ENCODE results near the gene SYNGR2.

The SYNGR2 gene

DNA sequence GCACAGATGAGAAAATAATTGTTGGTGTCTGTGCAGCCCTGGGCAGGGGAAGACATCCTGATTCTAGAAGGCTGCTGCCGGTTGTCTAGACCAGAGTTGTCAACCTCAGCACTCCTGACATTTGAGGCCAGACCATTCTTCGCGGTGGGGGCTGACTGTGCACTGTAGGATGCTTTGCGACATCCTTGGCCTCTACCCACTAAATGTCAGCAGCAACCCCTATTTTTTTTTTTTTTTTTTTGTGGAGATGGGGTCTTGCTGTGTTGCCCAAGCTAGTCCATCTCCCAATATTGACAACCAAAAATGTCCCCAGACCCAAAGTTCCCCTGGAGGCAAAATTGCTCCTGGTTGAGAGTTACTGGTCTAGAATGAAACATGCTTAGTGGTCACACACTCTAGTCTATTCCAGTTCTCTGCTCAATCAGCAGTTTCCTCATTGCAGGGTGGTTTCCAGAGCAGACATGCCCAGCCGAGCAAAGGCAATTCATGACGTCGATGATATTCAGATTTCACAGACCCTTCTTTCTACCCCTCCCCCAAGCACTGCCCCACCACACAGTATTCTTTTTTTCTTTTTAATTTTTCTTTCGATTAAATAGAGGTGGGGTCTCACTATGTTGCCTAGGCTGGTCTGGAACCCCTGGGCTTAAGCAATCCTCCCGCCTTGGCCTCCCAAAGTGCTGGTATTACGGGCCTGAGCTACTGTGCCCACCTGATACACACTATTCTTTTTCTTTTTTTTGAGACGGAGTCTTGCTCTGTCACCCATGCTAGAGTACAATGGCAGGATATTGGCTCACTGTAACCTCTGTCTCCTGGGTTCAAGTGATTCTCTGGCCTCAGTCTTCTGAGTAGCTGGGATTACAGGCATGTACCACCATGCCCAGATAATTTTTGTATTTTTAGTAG lies 13.2 kb upstream of the SYNGR2 start:
- no peak overlapping the region for H3K4me3 ChIP-seq (replicated peaks in 1 of 2; ENCODE audit: low read depth in 2 of 2, low read length in 2 of 2)
- DNase-seq (ENCODE audit: low read depth in 2 of 2), result no peak
- TF ChIP-seq, protein P1, sequence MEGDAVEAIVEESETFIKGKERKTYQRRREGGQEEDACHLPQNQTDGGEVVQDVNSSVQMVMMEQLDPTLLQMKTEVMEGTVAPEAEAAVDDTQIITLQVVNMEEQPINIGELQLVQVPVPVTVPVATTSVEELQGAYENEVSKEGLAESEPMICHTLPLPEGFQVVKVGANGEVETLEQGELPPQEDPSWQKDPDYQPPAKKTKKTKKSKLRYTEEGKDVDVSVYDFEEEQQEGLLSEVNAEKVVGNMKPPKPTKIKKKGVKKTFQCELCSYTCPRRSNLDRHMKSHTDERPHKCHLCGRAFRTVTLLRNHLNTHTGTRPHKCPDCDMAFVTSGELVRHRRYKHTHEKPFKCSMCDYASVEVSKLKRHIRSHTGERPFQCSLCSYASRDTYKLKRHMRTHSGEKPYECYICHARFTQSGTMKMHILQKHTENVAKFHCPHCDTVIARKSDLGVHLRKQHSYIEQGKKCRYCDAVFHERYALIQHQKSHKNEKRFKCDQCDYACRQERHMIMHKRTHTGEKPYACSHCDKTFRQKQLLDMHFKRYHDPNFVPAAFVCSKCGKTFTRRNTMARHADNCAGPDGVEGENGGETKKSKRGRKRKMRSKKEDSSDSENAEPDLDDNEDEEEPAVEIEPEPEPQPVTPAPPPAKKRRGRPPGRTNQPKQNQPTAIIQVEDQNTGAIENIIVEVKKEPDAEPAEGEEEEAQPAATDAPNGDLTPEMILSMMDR (IDR thresholded peaks at IDR 0.05; ENCODE audit: low read depth, low read length), result no peak

DNA sequence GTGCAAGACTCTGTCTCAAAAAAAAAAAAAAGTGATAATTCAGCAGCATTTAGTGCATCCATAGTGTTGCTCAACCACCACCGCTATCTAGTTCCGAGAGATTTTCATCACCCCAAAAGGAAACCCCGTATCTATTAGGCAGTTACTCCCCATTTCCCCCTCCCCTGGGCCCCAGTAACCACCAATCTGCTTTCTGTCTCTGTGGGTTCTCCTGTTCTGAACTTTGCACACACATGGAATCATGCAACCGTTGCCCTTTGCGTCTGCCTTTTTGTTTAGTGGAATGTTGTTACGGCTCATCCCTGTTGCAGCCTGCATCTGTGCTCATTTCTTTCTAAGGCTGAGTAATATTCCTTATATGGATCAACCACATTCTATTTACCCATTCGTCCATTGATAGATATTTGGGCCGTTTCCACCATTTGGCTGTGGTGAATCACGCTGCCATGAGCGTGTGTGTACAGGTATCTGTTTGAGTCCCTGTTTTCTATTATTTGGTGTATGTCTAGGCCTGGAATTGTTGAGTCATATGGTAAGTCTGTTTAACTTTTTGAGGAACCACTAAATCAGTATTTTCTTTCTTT lies 8.7 kb upstream of the SYNGR2 start:
- TF ChIP-seq, protein P1 (IDR thresholded peaks at IDR 0.05; ENCODE audit: low read depth, low read length), result no peak
- DNase-seq (ENCODE audit: low read depth in 2 of 2), result peak in 1 of 2 donors; percentile 46
- H3K4me3 ChIP-seq (replicated peaks in 1 of 2; ENCODE audit: low read depth in 2 of 2, low read length in 2 of 2), result no peak overlapping the region

DNA sequence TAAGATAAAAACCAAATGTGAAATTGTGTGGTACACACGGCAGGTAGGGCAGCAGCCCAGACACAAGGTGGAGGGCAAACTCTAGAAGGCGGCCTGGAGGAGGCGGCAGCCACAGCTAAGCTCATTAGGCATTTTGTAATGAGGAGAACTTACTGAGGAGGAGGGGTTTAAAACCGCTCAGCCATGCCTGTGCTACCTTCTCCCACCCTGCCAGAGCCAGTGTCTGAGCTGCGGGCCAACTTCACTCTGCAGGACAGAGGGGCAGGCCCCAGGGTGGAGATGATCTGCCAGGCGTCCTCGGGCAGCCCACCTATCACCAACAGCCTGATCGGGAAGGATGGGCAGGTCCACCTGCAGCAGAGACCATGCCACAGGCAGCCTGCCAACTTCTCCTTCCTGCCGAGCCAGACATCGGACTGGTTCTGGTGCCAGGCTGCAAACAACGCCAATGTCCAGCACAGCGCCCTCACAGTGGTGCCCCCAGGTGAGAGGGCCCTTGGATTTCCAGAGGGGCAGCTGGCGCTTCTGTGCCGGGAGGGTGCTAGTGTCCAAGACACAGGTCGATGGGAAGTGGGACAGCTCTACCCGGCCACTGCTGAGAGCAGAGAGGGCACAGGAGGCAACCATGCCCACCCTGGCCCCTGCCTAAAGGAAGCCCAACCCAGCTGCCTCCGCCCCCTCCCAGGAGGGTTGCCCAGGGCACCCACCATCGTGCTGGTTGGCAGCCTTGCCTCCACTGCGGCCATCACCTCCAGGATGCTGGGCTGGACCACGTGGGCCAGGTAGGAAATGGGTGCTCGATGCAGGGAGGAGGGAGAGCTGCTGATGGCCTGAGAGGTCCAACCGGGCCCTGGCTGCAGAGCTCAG lies 4.3 kb upstream of the SYNGR2 start:
- TF ChIP-seq, protein P1 (IDR thresholded peaks at IDR 0.05; ENCODE audit: low read depth, low read length), result no peak
- no peak for DNase-seq (ENCODE audit: low read depth in 2 of 2)
- H3K4me3 ChIP-seq (replicated peaks in 1 of 2; ENCODE audit: low read depth in 2 of 2, low read length in 2 of 2), result no peak overlapping the region

DNA sequence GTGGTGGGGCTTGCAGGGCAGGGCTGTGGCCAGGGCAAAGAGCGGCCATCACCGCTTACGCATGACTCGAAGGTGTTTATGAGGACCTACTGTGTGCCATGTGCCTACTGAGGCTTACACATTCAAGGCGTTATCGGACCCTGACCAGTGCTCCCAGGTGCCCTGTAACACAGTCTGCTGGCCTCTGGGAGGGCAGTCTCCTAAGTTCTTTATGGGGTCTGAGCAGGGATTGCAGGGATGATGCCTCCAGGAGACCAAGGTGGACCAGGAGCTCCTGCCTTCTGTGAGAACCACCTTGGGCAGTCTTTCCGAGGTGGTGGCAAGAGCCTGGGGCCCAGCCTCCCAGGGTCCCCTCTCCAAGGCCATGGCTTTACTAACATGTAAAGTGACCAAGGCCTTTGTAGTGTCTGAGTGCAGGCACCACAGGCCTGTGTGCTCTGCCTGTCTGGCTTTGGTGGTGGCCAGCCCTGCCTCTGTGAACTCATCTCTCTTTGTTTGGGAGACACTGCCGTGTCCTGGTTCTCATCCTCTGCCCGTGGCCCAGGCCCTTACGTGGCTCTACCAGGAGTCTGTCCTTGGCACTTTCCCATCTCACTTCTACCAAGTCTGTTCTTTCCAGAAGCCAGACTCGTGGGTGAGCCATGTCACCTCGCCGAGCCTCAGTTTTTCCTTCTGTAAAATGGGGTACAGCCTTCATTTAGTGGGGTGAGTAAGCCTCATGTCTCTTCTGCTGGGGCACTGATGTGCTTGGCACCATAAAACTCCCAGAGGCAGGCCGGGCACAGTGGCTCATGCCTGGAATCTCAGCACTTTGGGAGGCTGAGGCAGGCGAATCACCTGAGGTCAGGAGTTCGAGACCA lies 3.4 kb upstream of the SYNGR2 start:
- no peak for DNase-seq (ENCODE audit: low read depth in 2 of 2)
- H3K4me3 ChIP-seq (replicated peaks in 1 of 2; ENCODE audit: low read depth in 2 of 2, low read length in 2 of 2), result no peak overlapping the region
- TF ChIP-seq, protein P1 (IDR thresholded peaks at IDR 0.05; ENCODE audit: low read depth, low read length), result no peak

DNA sequence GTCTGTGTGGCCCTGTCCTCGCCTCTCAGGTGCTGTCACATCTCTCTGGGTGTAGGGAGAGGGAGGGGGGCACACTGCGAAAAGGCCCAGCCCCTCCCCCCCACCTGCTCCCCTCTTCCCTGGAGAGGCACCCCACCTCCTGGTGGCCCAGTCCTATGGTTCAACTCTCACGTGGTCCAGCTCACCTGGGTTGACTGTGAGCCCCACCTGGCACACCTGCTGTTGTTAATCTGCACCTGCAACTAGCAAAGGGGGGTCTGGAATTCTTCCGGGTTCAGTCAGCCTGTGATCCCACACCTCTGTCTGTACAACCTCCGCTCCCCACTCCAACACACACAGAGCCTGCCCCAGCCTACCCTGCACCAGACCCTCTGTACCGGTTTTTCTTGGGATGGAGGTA lies 2.0 kb upstream of the SYNGR2 start:
- DNase-seq (ENCODE audit: low read depth in 2 of 2), result no peak
- H3K4me3 ChIP-seq (replicated peaks in 1 of 2; ENCODE audit: low read depth in 2 of 2, low read length in 2 of 2), result no peak overlapping the region
- TF ChIP-seq, protein P1 (IDR thresholded peaks at IDR 0.05; ENCODE audit: low read depth, low read length), result no peak
